DND-41 (cell line): ENCODE measurements around the gene UBE2L6.

Source experiments
- EZH2 ChIP-seq: IDR thresholded peaks from 3 replicates; pipeline ENCODE4 v1.6.1; 2012; ENCODE audit warnings: borderline replicate concordance, low read depth, mild to moderate bottlenecking, moderate library complexity, low read length, inconsistent platforms; ENCODE audit not compliant: severe bottlenecking
- TF ChIP-seq, protein P1 (sequence below): IDR thresholded peaks from 2 replicates; pipeline ENCODE4 v1.5.1; 2012; ENCODE audit warnings: borderline replicate concordance, low read length, moderate library complexity, mild to moderate bottlenecking; ENCODE audit not compliant: poor library complexity, severe bottlenecking; ENCODE audit errors: extremely low read depth

- TF ChIP-seq, protein P1, sequence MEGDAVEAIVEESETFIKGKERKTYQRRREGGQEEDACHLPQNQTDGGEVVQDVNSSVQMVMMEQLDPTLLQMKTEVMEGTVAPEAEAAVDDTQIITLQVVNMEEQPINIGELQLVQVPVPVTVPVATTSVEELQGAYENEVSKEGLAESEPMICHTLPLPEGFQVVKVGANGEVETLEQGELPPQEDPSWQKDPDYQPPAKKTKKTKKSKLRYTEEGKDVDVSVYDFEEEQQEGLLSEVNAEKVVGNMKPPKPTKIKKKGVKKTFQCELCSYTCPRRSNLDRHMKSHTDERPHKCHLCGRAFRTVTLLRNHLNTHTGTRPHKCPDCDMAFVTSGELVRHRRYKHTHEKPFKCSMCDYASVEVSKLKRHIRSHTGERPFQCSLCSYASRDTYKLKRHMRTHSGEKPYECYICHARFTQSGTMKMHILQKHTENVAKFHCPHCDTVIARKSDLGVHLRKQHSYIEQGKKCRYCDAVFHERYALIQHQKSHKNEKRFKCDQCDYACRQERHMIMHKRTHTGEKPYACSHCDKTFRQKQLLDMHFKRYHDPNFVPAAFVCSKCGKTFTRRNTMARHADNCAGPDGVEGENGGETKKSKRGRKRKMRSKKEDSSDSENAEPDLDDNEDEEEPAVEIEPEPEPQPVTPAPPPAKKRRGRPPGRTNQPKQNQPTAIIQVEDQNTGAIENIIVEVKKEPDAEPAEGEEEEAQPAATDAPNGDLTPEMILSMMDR: no peak
- no peak for TF ChIP-seq EZH2
These were observed 30.7 kb upstream of the UBE2L6 start for GRCh38 chr11:57597916-57598830.
